Measurements from ENCODE around the gene LGALS1. TPM values are rescaled to one million over a fixed set of nuclear protein-coding genes. Genes with fewer than 3 reads are reported as not detected.
"Not testable (repeated sequence)": the region's sequence is repeated elsewhere in the genome, so short reads cannot be mapped to it uniquely, and the experiment has no call there.

Gene LGALS1
- total RNA-seq, 1 donor from 2014 or later: 21.0 TPM

DNA sequence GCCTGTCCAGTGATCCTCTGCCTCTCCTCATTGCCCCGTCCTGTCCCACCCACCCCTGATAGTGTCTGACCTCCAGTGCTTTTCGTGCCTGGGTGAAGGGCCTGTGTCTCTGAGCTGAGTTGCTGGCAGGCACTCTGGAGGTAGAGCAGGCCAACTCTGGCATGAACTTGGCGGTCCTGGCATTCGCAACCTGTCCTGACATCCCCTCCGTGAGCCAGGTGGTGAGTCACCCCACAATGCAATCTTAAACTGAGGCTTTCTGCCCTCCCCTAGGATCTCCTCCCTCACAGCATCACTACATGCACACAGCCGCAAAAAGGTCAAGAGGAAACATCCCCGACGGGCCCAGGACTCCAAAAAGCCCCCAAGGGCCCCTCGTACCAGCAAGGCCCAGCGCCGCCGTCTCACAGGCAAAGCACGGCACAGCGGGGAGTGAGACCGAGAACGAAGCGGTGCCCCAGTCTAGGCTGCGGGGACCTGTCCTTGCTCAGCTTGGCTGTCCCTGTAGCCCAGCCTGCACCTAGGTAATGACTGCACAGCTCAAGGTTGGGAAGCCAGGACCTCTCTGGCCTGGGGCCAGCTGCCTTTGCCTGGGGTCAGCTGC, 15.6 kb downstream of the LGALS1 start:
- Mint-ChIP-seq H3K4me3 (no peak overlapping the region), H3K27me3 (ENCODE audit: low read depth) (no peaks in the 10 kb centered on the region), H3K27ac (ENCODE audit: unreplicated experiment) (no peak overlapping the region), H3K4me1 (peaks cover 23% of the 10 kb centered on the region), H3K36me3 (ENCODE audit: low read depth) (peaks cover 5% of the 10 kb centered on the region), H3K9me3 (no peaks in the 10 kb centered on the region)
- TF ChIP-seq, protein P1, sequence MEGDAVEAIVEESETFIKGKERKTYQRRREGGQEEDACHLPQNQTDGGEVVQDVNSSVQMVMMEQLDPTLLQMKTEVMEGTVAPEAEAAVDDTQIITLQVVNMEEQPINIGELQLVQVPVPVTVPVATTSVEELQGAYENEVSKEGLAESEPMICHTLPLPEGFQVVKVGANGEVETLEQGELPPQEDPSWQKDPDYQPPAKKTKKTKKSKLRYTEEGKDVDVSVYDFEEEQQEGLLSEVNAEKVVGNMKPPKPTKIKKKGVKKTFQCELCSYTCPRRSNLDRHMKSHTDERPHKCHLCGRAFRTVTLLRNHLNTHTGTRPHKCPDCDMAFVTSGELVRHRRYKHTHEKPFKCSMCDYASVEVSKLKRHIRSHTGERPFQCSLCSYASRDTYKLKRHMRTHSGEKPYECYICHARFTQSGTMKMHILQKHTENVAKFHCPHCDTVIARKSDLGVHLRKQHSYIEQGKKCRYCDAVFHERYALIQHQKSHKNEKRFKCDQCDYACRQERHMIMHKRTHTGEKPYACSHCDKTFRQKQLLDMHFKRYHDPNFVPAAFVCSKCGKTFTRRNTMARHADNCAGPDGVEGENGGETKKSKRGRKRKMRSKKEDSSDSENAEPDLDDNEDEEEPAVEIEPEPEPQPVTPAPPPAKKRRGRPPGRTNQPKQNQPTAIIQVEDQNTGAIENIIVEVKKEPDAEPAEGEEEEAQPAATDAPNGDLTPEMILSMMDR (conservative IDR thresholded peaks at IDR 0.05): no peak
- DNase-seq (ENCODE audit: low read depth, low spot score): no peak

DNA sequence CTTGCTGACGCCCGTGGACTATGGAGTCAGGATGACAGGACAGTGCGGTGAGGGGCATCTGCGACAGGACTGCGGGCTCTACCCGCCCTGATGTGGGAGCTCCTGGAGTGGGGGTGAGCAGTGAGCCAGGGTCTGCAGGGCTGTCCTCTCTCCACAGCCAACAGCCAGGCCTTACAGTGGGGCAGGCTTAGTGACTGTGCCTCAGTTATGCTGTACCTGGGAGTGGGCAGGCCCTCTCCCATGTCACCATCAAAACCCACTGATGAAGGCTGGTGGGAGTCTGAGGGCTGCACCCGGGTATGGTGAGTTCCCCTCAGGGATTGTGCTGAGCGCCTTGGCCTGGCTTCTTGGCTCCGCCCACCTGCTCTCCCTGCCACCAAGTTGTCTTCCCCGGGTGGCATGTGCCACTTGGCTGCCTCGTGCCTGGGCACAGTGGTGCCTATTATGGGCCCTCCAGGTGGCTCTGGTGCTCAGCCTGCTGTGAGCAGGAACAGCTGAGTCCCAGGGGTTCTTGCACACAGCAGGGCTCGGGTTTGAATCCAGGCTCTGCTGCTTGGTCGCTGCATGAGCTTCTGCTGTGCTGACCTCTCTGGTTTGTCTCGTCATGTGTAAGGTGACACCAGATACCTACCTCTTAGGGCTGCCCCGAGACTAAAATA, 17.3 kb downstream of the LGALS1 start:
- Mint-ChIP-seq H3K9me3 (no peaks in the 10 kb centered on the region), H3K27me3 (ENCODE audit: low read depth) (no peaks in the 10 kb centered on the region), H3K4me3 (no peak overlapping the region), H3K36me3 (ENCODE audit: low read depth) (peaks cover 5% of the 10 kb centered on the region), H3K27ac (ENCODE audit: unreplicated experiment) (no peak overlapping the region), H3K4me1 (peaks cover 20% of the 10 kb centered on the region)
- TF ChIP-seq, protein P1 (conservative IDR thresholded peaks at IDR 0.05): no peak
- DNase-seq (ENCODE audit: low read depth, low spot score): no peak

GRCh38 chr22:37694131-37694530, 18.7 kb downstream of the LGALS1 start:
- H3K36me3 Mint-ChIP-seq (ENCODE audit: low read depth); H3K4me3 Mint-ChIP-seq: not testable (repeated sequence)

GRCh38 chr22:37696260-37696656, 20.8 kb downstream of the LGALS1 start:
- Mint-ChIP-seq H3K4me1 (peaks cover 17% of the 10 kb centered on the region), H3K4me3 (peak overlapping the region; percentile 89), H3K27ac (ENCODE audit: unreplicated experiment) (peak overlapping the region; percentile 81)
- H3K9me3 Mint-ChIP-seq; DNase-seq (ENCODE audit: low read depth, low spot score); H3K36me3 Mint-ChIP-seq (ENCODE audit: low read depth); H3K27me3 Mint-ChIP-seq (ENCODE audit: low read depth): not testable (repeated sequence)

More at GRCh38 chr22:37694131-37694530, 18.7 kb downstream of the LGALS1 start:
- H3K9me3 Mint-ChIP-seq; DNase-seq (ENCODE audit: low read depth, low spot score); H3K27ac Mint-ChIP-seq (ENCODE audit: unreplicated experiment); H3K27me3 Mint-ChIP-seq (ENCODE audit: low read depth): not testable (repeated sequence)
- H3K4me1 Mint-ChIP-seq: peaks cover 17% of the 10 kb centered on the region

DNA sequence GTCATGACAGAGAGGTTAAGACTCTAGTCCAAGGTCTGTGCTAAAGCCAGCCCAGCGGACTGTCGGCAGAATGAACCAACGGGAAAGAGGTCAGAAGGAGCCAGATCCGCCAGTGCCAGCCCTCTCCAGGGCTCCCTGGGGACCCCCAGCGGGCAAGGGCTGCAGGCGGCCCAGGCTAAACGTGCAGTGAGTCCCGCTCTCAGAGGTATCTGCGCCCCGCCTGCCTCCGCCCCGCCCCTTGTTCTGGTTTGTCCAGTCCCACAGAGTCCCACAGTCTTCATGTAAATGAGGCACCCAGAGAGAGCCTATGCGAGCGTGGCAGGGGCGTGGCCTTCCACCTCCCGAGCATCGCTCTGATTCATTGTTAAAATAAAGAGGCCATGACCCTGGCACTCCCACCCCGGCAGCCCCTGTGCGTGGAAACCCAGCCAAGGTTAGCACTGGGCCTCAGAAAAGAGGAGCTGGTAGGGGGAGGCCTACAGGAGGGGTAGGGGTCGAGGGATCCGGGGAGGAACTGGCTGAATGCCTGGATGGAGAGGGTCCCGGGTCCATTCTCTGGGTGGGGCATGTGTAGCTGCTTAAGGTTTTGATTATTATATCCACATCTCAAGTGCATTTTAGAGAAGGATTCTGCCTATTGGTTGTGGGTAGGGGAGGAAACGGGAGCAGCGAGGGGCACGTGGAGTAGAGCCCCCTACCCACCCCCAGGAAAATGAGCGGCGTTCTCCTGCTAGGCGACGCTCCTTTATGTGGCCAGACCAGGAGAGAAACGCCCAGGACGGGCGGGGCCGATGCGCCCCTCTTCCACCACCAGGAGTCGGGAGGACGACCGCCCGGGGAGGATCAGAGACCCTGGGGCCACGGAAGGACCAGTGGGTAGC, 21.5 kb downstream of the LGALS1 start, which contains the start of gene TRIOBP:
TRIOBP (plus strand) TSS at position 392 of the 881 bp plus-strand sequence. CDS start 4,318 bp downstream, outside the sequence.
- Mint-ChIP-seq H3K4me3 (peak within 1 kb of the TSS; percentile 89), H3K27ac (ENCODE audit: unreplicated experiment) (peak within 1 kb of the TSS; percentile 84), H3K4me1 (peaks cover 17% of the 10 kb centered on the region), H3K36me3 (ENCODE audit: low read depth) (peaks cover 2% of the 10 kb centered on the region), H3K9me3 (no peaks in the 10 kb centered on the region), H3K27me3 (ENCODE audit: low read depth) (no peaks in the 10 kb centered on the region)
- TF ChIP-seq, protein P1 (conservative IDR thresholded peaks at IDR 0.05): peak; percentile 63
- peak; percentile 95 for DNase-seq (ENCODE audit: low read depth, low spot score)

DNA sequence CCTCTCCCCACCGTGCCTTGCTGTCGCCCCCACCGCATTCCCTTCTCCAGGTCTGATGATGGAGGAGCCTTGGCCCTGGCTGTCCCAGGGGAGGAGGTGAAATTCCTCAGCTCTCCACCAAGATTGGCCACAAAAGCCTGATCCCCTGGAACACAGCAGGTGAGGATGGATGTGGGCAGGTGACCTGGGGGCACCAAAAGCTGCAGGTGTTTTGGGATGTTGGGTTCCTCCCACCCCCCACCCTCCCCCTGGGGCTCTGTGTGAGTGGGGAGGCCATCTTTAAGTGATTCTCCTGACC, 22.1 kb downstream of the LGALS1 start:
- TF ChIP-seq, protein P1 (conservative IDR thresholded peaks at IDR 0.05): peak; percentile 1
- DNase-seq (ENCODE audit: low read depth, low spot score): no peak

More for the DNA sequence above, 22.1 kb downstream of the LGALS1 start:
- Mint-ChIP-seq H3K27ac (ENCODE audit: unreplicated experiment) (no peak overlapping the region), H3K9me3 (no peaks in the 10 kb centered on the region), H3K27me3 (ENCODE audit: low read depth) (no peaks in the 10 kb centered on the region), H3K36me3 (ENCODE audit: low read depth) (peaks cover 2% of the 10 kb centered on the region), H3K4me1 (peaks cover 17% of the 10 kb centered on the region), H3K4me3 (no peak overlapping the region)

All from neural crest cell (in vitro differentiated cells).